ENCODE data around the gene PLIN5.

- TF ChIP-seq CTCF (IDR thresholded peaks at IDR 0.05) (no peak), POLR2A (IDR thresholded peaks at IDR 0.05) (no peak)
Observed at GRCh38 chr19:4519172-4519496, 15.9 kb downstream of the PLIN5 start.
